Thyroid gland (tissue), 4 donors: Measurements from ENCODE around the gene TMEM82. TPM values are rescaled to one million over a fixed set of nuclear protein-coding genes. Genes with fewer than 3 reads are reported as not detected.
A peak's percentile ranks its signal among the peaks of the same experiment; 100 is the strongest.

Experiments
- DNase-seq, 2 donors: peaks; one replicate each; pipeline ENCODE4 v3.0.0-alpha.2; 2019
- H3K27ac ChIP-seq, 3 donors: fragments of 200-600 bp; sonication (generic); 1 replicate in 2 of 3; 2 replicates in 1 of 3; pipeline ENCODE4 v1.5.1; 2016 to 2019; ENCODE audit warnings: mild to moderate bottlenecking in 1 of 3, moderate library complexity in 1 of 3
- H3K27me3 ChIP-seq: fragments of 200-600 bp; sonication (generic); one replicate; pipeline ENCODE4 v1.5.1; 2019
- H3K36me3 ChIP-seq, 2 donors: fragments of 200-600 bp; sonication (generic); one replicate each; pipeline ENCODE4 v1.5.1; 2016 to 2019
- H3K4me1 ChIP-seq, 2 donors: fragments of 200-600 bp; sonication (generic); one replicate each; pipeline ENCODE4 v1.5.1; 2017 to 2019
- H3K4me3 ChIP-seq, 3 donors: fragments of 200-600 bp; sonication (generic); replicated peaks in 1 of 3; 1 replicate in 2 of 3; 2 replicates in 1 of 3; pipeline ENCODE4 v1.5.1; 2016; ENCODE audit warnings: mild to moderate bottlenecking in 1 of 3
- H3K9me3 ChIP-seq: fragments of 200-600 bp; sonication (generic); one replicate; pipeline ENCODE4 v1.5.1; 2017
- POLR2A ChIP-seq, 2 donors: fragments of 450-650 bp; IDR thresholded peaks; one replicate each; pipeline ENCODE4 v1.6.1; 2017; ENCODE audit warnings: antibody characterized with exemption in 2 of 2, mild to moderate bottlenecking in 2 of 2, moderate library complexity in 1 of 2
- WGBS, 2 donors: methylation state at CpG; one replicate each; pipeline ENCODE4 v1.1.5; 2017; 5-methylcytosine and 5-hydroxymethylcytosine counted together
- intact Hi-C: fragments of 100-400 bp; cut with DNase I; formaldehyde crosslinking; loops from one replicate; pipeline ENCODE4 v1.15.1; 2023
- total RNA-seq, 4 donors: library from RNA; depleted of rRNA; stranded (reverse); fragments of >200 nt; gene quantifications; one replicate each; pipeline ENCODE4 v1.2.3, GENCODE V29; 2016
- TF ChIP-seq, protein P1 (sequence below), 6 experiments: fragments of 200-600 bp in 3 of 6; fragments of 450-650 bp in 3 of 6; sonication (generic) in 3 of 6; IDR thresholded peaks; one replicate each; pipeline ENCODE4 v1.5.1; 2016 to 2019; ENCODE audit warnings: antibody characterized with exemption in 6 of 6, mild to moderate bottlenecking in 2 of 6, inconsistent platforms in 1 of 6, moderate library complexity in 1 of 6

The TMEM82 gene
- total RNA-seq, 4 donors from 2014 or later = not detected

GRCh38 chr1:15761366-15762128, 19.2 kb downstream of the TMEM82 start:
- H3K4me1 ChIP-seq = peaks cover 9 to 38% of the 10 kb centered on the region in 2 donors

DNA sequence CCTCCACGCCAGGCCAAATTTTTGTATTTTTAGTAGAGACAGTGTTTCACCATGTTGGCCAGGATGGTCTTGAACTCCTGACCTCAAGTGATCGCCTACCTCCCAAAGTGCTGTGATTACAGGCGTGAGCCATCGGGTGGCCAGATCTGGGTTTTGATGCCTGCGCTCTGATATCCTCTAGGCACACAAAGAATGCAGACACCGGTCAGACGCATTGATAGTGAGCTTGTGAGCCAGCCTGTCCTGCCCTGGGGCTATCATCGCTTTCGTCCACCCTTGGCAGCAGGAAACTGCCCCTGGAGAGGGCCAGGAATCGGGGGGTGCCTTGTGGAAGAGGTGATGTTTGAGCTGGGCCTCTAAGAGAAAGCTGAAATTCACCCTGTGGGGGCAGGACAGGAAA, 20.2 kb downstream of the TMEM82 start:
- Histone ChIP-seq H3K27ac (no peak overlapping the region), H3K4me3 (no peak overlapping the region), H3K4me1 (peaks cover 9 to 34% of the 10 kb centered on the region in 2 donors), H3K9me3 (no peaks in the 10 kb centered on the region), H3K36me3 (no peaks in the 10 kb centered on the region), H3K27me3 (no peaks in the 10 kb centered on the region)
- WGBS, 2 donors = 90% methylated on average over 7 to 10 of the region's 10 CpGs
- no peak for TF ChIP-seq POLR2A (IDR thresholded peaks at IDR 0.05)
- TF ChIP-seq, protein P1, sequence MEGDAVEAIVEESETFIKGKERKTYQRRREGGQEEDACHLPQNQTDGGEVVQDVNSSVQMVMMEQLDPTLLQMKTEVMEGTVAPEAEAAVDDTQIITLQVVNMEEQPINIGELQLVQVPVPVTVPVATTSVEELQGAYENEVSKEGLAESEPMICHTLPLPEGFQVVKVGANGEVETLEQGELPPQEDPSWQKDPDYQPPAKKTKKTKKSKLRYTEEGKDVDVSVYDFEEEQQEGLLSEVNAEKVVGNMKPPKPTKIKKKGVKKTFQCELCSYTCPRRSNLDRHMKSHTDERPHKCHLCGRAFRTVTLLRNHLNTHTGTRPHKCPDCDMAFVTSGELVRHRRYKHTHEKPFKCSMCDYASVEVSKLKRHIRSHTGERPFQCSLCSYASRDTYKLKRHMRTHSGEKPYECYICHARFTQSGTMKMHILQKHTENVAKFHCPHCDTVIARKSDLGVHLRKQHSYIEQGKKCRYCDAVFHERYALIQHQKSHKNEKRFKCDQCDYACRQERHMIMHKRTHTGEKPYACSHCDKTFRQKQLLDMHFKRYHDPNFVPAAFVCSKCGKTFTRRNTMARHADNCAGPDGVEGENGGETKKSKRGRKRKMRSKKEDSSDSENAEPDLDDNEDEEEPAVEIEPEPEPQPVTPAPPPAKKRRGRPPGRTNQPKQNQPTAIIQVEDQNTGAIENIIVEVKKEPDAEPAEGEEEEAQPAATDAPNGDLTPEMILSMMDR (IDR thresholded peaks at IDR 0.05) = no peak
- intact Hi-C loops = no loop called here
- no peak for DNase-seq

More at GRCh38 chr1:15761366-15762128, 19.2 kb downstream of the TMEM82 start:
- DNase-seq = no peak
- no peaks in the 10 kb centered on the region for H3K36me3 ChIP-seq
- H3K27me3 ChIP-seq = no peaks in the 10 kb centered on the region
- H3K9me3 ChIP-seq = no peaks in the 10 kb centered on the region
- peak overlapping the region in 1 of 3 donors; percentile 60 for H3K27ac ChIP-seq
- 71 to 75% methylated on average over 8 of the region's 8 CpGs for WGBS, 2 donors
- intact Hi-C loops = no loop called here
- H3K4me3 ChIP-seq = no peak overlapping the region
- TF ChIP-seq POLR2A (IDR thresholded peaks at IDR 0.05) = no peak
- TF ChIP-seq, protein P1 (IDR thresholded peaks at IDR 0.05) = no peak

GRCh38 chr1:15764269-15764764, 22.0 kb downstream of the TMEM82 start:
- 85 to 88% methylated on average over 6 to 9 of the region's 10 CpGs for WGBS, 2 donors
- Histone ChIP-seq H3K27me3 (no peaks in the 10 kb centered on the region), H3K4me1 (peaks cover 3 to 18% of the 10 kb centered on the region in 2 donors), H3K4me3 (no peak overlapping the region), H3K27ac (no peak overlapping the region), H3K9me3 (no peaks in the 10 kb centered on the region), H3K36me3 (no peaks in the 10 kb centered on the region)
- intact Hi-C loops = no loop called here
- no peak for DNase-seq
- TF ChIP-seq, protein P1 (IDR thresholded peaks at IDR 0.05) = no peak
- no peak for TF ChIP-seq POLR2A (IDR thresholded peaks at IDR 0.05)

GRCh38 chr1:15764890-15765289, 22.6 kb downstream of the TMEM82 start:
- 91 to 94% methylated on average over 6 to 9 of the region's 15 CpGs for WGBS, 2 donors
- no peaks in the 10 kb centered on the region for H3K36me3 ChIP-seq
- no peak for DNase-seq
- H3K4me3 ChIP-seq = no peak overlapping the region
- H3K4me1 ChIP-seq = peaks cover 0 to 12% of the 10 kb centered on the region in 2 donors
- intact Hi-C loops = no loop called here
- H3K9me3 ChIP-seq = no peaks in the 10 kb centered on the region
- no peaks in the 10 kb centered on the region for H3K27me3 ChIP-seq
- H3K27ac ChIP-seq = no peak overlapping the region
- TF ChIP-seq, protein P1 (IDR thresholded peaks at IDR 0.05) = no peak
- TF ChIP-seq POLR2A (IDR thresholded peaks at IDR 0.05) = no peak

- Histone ChIP-seq H3K4me1 (peaks cover 0 to 5% of the 10 kb centered on the region in 2 donors), H3K9me3 (no peaks in the 10 kb centered on the region), H3K4me3 (no peak overlapping the region), H3K36me3 (no peaks in the 10 kb centered on the region), H3K27me3 (no peaks in the 10 kb centered on the region), H3K27ac (no peak overlapping the region)
- TF ChIP-seq POLR2A (IDR thresholded peaks at IDR 0.05) = no peak
- 85 to 88% methylated on average over 16 to 19 of the region's 20 CpGs for WGBS, 2 donors
- intact Hi-C loops = no loop called here
- no peak for DNase-seq
These were observed 23.3 kb downstream of the TMEM82 start for GRCh38 chr1:15765495-15766194.
